ENCODE results near the gene THG1L. TPM values are rescaled to one million over a fixed set of nuclear protein-coding genes. Genes with fewer than 3 reads are reported as not detected.

Gene THG1L
- total RNA-seq (2012; rRNA removed) (20.4 and 32.5 TPM in 2 replicates), polyA plus RNA-seq (2012; rRNA removed) (12.8 and 15.2 TPM in 2 replicates), Bru-seq, nascent RNA (percentile 64 among the genes with signal in this experiment), BruChase-seq, experiment 1, labeled RNA remaining after a 6-hour chase (percentile 60 among the genes with signal in this experiment), BruChase-seq, experiment 2, labeled RNA remaining after a 2-hour chase (percentile 56 among the genes with signal in this experiment)
- 5.4 and 8.9 TPM in 2 replicates for polyA plus RNA-seq (2012; cell fraction: cytosol; rRNA removed)
- polyA plus RNA-seq (2012; cell fraction: nucleus; rRNA removed; ENCODE audit: low replicate concordance) = 7.5 and 15.6 TPM in 2 replicates
- long read RNA-seq, transcript THG1L-201 (6 exons, 3,107 nt) = major isoform, 18 of 19 reads
- long read RNA-seq, partial matches to known transcripts = 0 of 19 reads
- long read RNA-seq, other reads (novel, unspliced or antisense) = 1 of 19 reads

- peak within 1 kb of the TSS; percentile 87 for H3K18ac ChIP-seq (ENCODE audit: low read depth, low read length)
- H2AFZ ChIP-seq (replicated peaks; ENCODE audit: low read length, poor library complexity) = peak within 1 kb of the TSS; percentile 99
- peak within 1 kb of the TSS; percentile 98 for H4K91ac ChIP-seq (ENCODE audit: insufficient read depth, low read depth, low read length)
- peak within 1 kb of the TSS; percentile 98 for H3K23ac ChIP-seq (ENCODE audit: low read depth, low read length)
- H2BK120ac ChIP-seq (ENCODE audit: low read depth, low read length) = peak within 1 kb of the TSS; percentile 97
- peak within 1 kb of the TSS; percentile 74 for H2BK20ac ChIP-seq (ENCODE audit: low read depth, low read length)
- H3K36me3 ChIP-seq (ENCODE audit: control insufficient read depth, insufficient read depth, low read length) = peaks cover 7% of the 10 kb centered on the region
- intact Hi-C loops (cut with micrococcal nuclease) = loop anchor here (5.0 kb wide), 1 partner anchor 214 kb away; no protein-coding TSS in a partner anchor
- ATAC-seq (ENCODE audit: low read depth) (peak; percentile 99), DNase-seq (peak; percentile 97)
- peak within 1 kb of the TSS; percentile 65 for H3K4me3 ChIP-seq (ENCODE audit: insufficient read depth, low read depth, low read length)
- peak within 1 kb of the TSS; percentile 80 for H3K4me2 ChIP-seq (ENCODE audit: low read depth, low read length)
- no TSS peak for BruUV-seq (replicated peaks)
- H4K20me1 ChIP-seq (ENCODE audit: insufficient read depth, low read length) = no peaks in the 10 kb centered on the region
- peak within 1 kb of the TSS; percentile 92 for H3K56ac ChIP-seq (ENCODE audit: extremely low read depth, insufficient read depth, low read length)
- H4K5ac ChIP-seq (ENCODE audit: low read depth, low read length) = peak within 1 kb of the TSS; percentile 93
- H3K9ac ChIP-seq (ENCODE audit: low read depth, low read length) = peak within 1 kb of the TSS; percentile 84
- dilution Hi-C loops (cut with HindIII; ENCODE audit: low sequenced_read_pairs, unreplicated experiment) = no loop called here
- H3K27ac ChIP-seq (ENCODE audit: insufficient read depth, low read length) = peak within 1 kb of the TSS; percentile 87
- H3K27me3 ChIP-seq (ENCODE audit: control insufficient read depth, insufficient read depth, low read length) = no peaks in the 10 kb centered on the region
- no peaks in the 10 kb centered on the region for H3K9me3 ChIP-seq (ENCODE audit: control insufficient read depth, insufficient read depth, low read length)
- H2BK15ac ChIP-seq (ENCODE audit: low read depth, low read length) = peak within 1 kb of the TSS; percentile 92; the same call in 2 of the 3 replicates
- peak within 1 kb of the TSS; percentile 80 to 100 for H4K8ac ChIP-seq (ENCODE audit: low read depth in 2 of 2, low read length in 2 of 2)
- no peaks in the 10 kb centered on the region for H3K4me1 ChIP-seq (ENCODE audit: control insufficient read depth, insufficient read depth, low read length)
- in situ Hi-C loops (cut with MboI; ENCODE audit: low sequenced_read_pairs) = loop anchor here (10.0 kb wide), 1 partner anchor 407 kb away; no protein-coding TSS in a partner anchor
- ChIA-PET POLR2A (ENCODE audit: unreplicated experiment) (interaction anchor here (0.6 to 1.0 kb wide), 2 partner anchors 173 to 215 kb away, joined by 3 read pairs; no protein-coding TSS in a partner anchor), CTCF (interaction anchor here (0.6 to 2.0 kb wide), 5 partner anchors 11 to 582 kb away, joined by 3 to 14 read pairs (median 4); partner anchors contain the start of gene LSM11)
- 2% methylated on average over 7 of the region's 47 CpGs; no CpG with 5 or more reads in 1 of the 2 experiments for WGBS, 2 experiments (ENCODE audit: extremely low coverage in 2 of 2, insufficient read length in 1 of 2)
- H3K79me1 ChIP-seq (ENCODE audit: low read depth in 1 of 2, low read length in 2 of 2) = peaks cover 5 to 12% of the 10 kb centered on the region in 2 experiments; a peak in 3 of 4 replicates
- H3K9me1 ChIP-seq (ENCODE audit: insufficient read depth, low read length) = no peaks in the 10 kb centered on the region
- H2BK5ac ChIP-seq (ENCODE audit: low read depth, low read length, poor library complexity, severe bottlenecking) = peak within 1 kb of the TSS; percentile 97
- H3K4ac ChIP-seq (ENCODE audit: low read depth, low read length) = peak within 1 kb of the TSS; percentile 99
- H2AK5ac ChIP-seq (ENCODE audit: low read depth, low read length) = peak within 1 kb of the TSS; percentile 52
- peak within 1 kb of the TSS; percentile 95 for H2AK9ac ChIP-seq (replicated peaks; ENCODE audit: low read depth, low read length, poor library complexity)
- H3K14ac ChIP-seq (replicated peaks; ENCODE audit: low read depth, low read length) = peak within 1 kb of the TSS; percentile 99
- TF ChIP-seq CEBPB (IDR thresholded peaks at IDR 0.05; ENCODE audit: low read depth, low read length) (no peak), NFE2L2 (IDR thresholded peaks at IDR 0.05; ENCODE audit: low read depth, low read length) (no peak), MAFK (IDR thresholded peaks at IDR 0.05; ENCODE audit: low read depth, low read length) (no peak), RAD21 (IDR thresholded peaks at IDR 0.05; ENCODE audit: low read length) (no peak), USF2 (IDR thresholded peaks at IDR 0.05; ENCODE audit: low read depth, low read length) (0 out of 2 replicates have a peak, but pooled peaks have one; percentile 7), SMC3 (IDR thresholded peaks at IDR 0.05; ENCODE audit: low read depth, low read length) (0 out of 2 replicates have a peak, but pooled peaks have one; percentile 13), CHD1 (IDR thresholded peaks at IDR 0.05; ENCODE audit: low read depth, low read length) (no peak), POLR2A (IDR thresholded peaks at IDR 0.05; ENCODE audit: low read depth, low read length) (peak; percentile 85), BHLHE40 (IDR thresholded peaks at IDR 0.05; ENCODE audit: low read depth, low read length) (no peak), MXI1 (IDR thresholded peaks at IDR 0.05; ENCODE audit: borderline replicate concordance, low read depth, low read length) (0 out of 2 replicates have a peak, but pooled peaks have one; percentile 46), MAZ (IDR thresholded peaks at IDR 0.05; ENCODE audit: borderline replicate concordance, low read depth, low read length) (peak; percentile 89; the same call in 1 of the 2 replicates), ELK1 (IDR thresholded peaks at IDR 0.05; ENCODE audit: borderline replicate concordance, low read depth, low read length) (no peak), RFX5 (IDR thresholded peaks at IDR 0.05; ENCODE audit: low read depth, low read length) (no peak)
Observed at GRCh38 chr5:157731272-157732129, at the start of gene THG1L. Gene THG1L (plus strand): TSS chr5:157731420. CDS start chr5:157731441, 21 bp downstream.

Measured in IMR-90 (cell line).